ENCODE results near the gene AGAP3.

GRCh38 chr7:151141311-151141854 lies 55.1 kb downstream of the AGAP3 start:
- TF ChIP-seq EZH2 (IDR thresholded peaks at IDR 0.05; ENCODE audit: low read length, missing control alignments), result no peak
- TF ChIP-seq CTCF (conservative IDR thresholded peaks at IDR 0.05 in 1 of 2, IDR thresholded peaks at IDR 0.05 in 1 of 2; ENCODE audit: low read depth in 1 of 2, low read length in 2 of 2), result no peak

All from fibroblast of lung (primary cell).